ENCODE measurements around the gene PARD3.

DNA sequence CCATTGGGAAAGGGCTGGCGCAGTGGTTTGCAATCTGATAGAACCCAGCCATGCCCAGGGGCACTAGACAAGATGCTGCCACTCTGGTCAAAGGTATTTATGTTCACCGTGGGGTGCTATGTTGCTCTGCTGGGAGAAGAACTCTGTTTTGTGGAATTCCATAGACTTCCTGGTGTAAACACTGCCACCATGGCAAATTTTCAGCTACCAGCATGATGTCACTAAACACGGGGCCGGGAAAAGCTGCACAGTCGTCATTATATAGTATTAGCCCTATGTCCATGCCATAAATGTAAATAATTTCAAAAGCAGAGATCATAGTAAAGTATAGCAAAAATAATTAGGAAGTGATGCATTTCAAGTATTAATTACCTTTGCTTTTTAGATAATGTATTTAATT is 500.6 kb downstream of the PARD3 start:
- TF ChIP-seq, protein P1, sequence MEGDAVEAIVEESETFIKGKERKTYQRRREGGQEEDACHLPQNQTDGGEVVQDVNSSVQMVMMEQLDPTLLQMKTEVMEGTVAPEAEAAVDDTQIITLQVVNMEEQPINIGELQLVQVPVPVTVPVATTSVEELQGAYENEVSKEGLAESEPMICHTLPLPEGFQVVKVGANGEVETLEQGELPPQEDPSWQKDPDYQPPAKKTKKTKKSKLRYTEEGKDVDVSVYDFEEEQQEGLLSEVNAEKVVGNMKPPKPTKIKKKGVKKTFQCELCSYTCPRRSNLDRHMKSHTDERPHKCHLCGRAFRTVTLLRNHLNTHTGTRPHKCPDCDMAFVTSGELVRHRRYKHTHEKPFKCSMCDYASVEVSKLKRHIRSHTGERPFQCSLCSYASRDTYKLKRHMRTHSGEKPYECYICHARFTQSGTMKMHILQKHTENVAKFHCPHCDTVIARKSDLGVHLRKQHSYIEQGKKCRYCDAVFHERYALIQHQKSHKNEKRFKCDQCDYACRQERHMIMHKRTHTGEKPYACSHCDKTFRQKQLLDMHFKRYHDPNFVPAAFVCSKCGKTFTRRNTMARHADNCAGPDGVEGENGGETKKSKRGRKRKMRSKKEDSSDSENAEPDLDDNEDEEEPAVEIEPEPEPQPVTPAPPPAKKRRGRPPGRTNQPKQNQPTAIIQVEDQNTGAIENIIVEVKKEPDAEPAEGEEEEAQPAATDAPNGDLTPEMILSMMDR (IDR thresholded peaks at IDR 0.05; ENCODE audit: low read depth, low read length, poor library complexity, severe bottlenecking) = no peak
- no peak for TF ChIP-seq EZH2phosphoT487 (IDR thresholded peaks at IDR 0.05; ENCODE audit: borderline replicate concordance, low read length)
